GM20000 (cell line): ENCODE results near the gene LACC1.

Source experiments
- DNase-seq: peaks from one replicate; pipeline ENCODE4 v3.0.0; 2012; ENCODE audit warnings: low spot score
- CTCF ChIP-seq: IDR thresholded peaks from 2 replicates; pipeline ENCODE4 v1.5.1; 2012; ENCODE audit warnings: mild to moderate bottlenecking, control low read depth; ENCODE audit errors: extremely low read depth, missing control alignments

The LACC1 gene

GRCh38 chr13:43883631-43884030 lies 3.9 kb downstream of the LACC1 start:
- TF ChIP-seq CTCF, result no peak
- no peak for DNase-seq

DNA sequence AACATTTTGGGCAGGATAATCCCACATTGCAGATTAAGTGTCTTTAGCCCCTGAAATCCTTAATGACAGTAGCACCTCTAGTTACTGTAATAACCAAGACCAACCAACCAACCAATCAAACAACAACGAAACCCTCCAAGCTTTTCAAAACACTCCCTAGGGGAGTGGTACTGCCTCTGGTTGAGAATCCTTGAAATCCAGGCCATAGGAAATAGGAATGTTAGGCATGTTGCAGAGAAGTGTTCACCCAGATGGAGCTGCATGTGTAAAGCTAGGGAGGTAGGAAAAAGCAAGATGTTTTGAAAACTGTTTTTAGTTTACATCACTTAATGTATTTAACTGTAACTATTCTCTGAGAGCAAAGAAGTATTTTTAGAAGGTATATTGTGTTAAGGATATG lies 4.5 kb downstream of the LACC1 start:
- TF ChIP-seq CTCF, result no peak
- DNase-seq, result no peak

GRCh38 chr13:43894438-43894837 lies 14.7 kb downstream of the LACC1 start:
- DNase-seq, result no peak
- no peak for TF ChIP-seq CTCF

DNA sequence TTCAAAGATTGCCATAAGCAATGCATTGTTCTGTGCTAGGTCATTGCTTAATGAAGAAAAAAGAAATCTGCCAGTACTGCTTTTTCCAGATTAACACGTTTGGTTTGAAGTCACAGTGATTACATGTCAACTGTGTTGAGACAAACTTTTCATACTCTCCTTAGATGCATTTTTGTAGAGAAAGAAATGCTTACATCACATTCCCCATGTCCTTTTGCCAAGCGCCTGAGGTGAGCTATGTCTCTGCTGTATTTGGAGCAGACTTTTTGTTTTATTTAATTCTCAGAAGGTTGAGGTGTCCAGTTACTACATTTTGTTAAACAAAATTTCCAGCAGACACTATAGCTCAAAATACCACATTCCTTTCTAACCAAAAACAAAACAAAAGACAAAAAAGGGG lies 16.2 kb downstream of the LACC1 start:
- TF ChIP-seq CTCF, result no peak

GRCh38 chr13:43905435-43906031 lies 25.8 kb downstream of the LACC1 start:
- DNase-seq, result peak; percentile 45
- peak; percentile 61 for TF ChIP-seq CTCF

More for the DNA sequence above, 16.2 kb downstream of the LACC1 start:
- DNase-seq, result no peak

- no peak for DNase-seq
- TF ChIP-seq CTCF, result no peak
These were observed 28.7 kb downstream of the LACC1 start for GRCh38 chr13:43908156-43909126.

- no peak for DNase-seq
- no peak for TF ChIP-seq CTCF
These were observed 31.2 kb downstream of the LACC1 start for GRCh38 chr13:43910856-43911255.
